ENCODE results near the gene NFIA. TPM values are rescaled to one million over a fixed set of nuclear protein-coding genes. Genes with fewer than 3 reads are reported as not detected.

Gene NFIA
- total RNA-seq, 1 experiment from 2014 or later, result 0.35 TPM

DNA sequence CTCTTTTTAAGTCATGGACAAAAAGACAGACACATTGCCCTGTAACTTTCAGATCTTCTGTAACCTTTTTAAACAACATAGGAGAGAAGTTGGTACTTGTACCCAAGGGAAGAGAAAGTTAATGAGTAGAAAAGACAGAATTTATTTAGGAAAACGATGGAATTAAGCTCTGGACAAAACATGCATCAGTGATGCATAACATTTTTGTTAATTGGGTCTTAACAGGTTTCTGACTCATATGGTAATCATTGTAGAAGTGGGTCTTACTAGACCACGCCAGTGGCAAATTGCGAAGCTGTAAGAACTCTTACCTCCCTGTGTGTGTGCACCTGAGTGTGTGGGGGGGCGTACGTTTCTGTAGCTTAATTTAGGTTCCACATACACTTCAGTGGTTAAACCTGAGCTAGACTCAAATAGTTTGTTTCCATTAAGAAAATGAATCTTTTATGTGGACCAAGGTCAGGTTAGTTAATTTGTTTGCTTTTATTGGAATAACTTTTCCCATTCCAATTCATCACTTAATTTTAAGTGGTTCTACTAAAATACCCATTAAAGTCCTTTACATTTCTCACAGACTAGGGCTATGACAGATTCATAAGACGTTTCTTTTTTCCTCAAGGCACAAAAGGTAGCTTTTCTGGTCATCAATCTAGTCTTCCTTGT lies 48.1 kb downstream of the NFIA start:
- Mint-ChIP-seq H3K4me1 (peaks cover 0 to 7% of the 10 kb centered on the region in 2 experiments; a peak in 1 of 4 replicates), H3K9me3 (no peaks in the 10 kb centered on the region; a peak in 1 of 5 replicates), H3K27me3 (ENCODE audit: low read depth) (no peaks in the 10 kb centered on the region), H3K4me3 (no peak overlapping the region), H3K36me3 (ENCODE audit: insufficient read depth in 1 of 3, low read depth in 3 of 3) (no peaks in the 10 kb centered on the region), H3K27ac (no peak overlapping the region; a peak in 1 of 7 replicates)
- no peak overlapping the region for H4K8ac ChIP-seq (replicated peaks; ENCODE audit: insufficient read length, low read depth, low read length)
- H3K27me3 ChIP-seq (ENCODE audit: insufficient read depth, low read length), result no peaks in the 10 kb centered on the region
- no peak overlapping the region for H3K27ac ChIP-seq (ENCODE audit: insufficient read length, low read depth, low read length)
- no peak overlapping the region for H3K14ac ChIP-seq (ENCODE audit: insufficient read depth, low read length)
- H2BK120ac ChIP-seq (ENCODE audit: low read depth, low read length, poor library complexity, severe bottlenecking), result no peak overlapping the region
- H2BK20ac ChIP-seq (ENCODE audit: low read depth, low read length, poor library complexity, severe bottlenecking), result no peak overlapping the region
- no peak overlapping the region for H2BK5ac ChIP-seq (ENCODE audit: insufficient read length, low read length)
- H2BK15ac ChIP-seq (ENCODE audit: low read depth, low read length), result no peak overlapping the region
- no peak overlapping the region for H3T11ph ChIP-seq (ENCODE audit: low read length)
- no peak overlapping the region for H2BK12ac ChIP-seq (ENCODE audit: insufficient read length, low read depth, low read length)
- no peak overlapping the region for H4K5ac ChIP-seq (ENCODE audit: insufficient read length, low read depth, low read length)
- no peak overlapping the region for H2AK5ac ChIP-seq (ENCODE audit: insufficient read length, low read length)
- no peaks in the 10 kb centered on the region for H3K23me2 ChIP-seq (ENCODE audit: insufficient read length, low read depth, low read length, poor library complexity, severe bottlenecking)
- TF ChIP-seq, protein P1, sequence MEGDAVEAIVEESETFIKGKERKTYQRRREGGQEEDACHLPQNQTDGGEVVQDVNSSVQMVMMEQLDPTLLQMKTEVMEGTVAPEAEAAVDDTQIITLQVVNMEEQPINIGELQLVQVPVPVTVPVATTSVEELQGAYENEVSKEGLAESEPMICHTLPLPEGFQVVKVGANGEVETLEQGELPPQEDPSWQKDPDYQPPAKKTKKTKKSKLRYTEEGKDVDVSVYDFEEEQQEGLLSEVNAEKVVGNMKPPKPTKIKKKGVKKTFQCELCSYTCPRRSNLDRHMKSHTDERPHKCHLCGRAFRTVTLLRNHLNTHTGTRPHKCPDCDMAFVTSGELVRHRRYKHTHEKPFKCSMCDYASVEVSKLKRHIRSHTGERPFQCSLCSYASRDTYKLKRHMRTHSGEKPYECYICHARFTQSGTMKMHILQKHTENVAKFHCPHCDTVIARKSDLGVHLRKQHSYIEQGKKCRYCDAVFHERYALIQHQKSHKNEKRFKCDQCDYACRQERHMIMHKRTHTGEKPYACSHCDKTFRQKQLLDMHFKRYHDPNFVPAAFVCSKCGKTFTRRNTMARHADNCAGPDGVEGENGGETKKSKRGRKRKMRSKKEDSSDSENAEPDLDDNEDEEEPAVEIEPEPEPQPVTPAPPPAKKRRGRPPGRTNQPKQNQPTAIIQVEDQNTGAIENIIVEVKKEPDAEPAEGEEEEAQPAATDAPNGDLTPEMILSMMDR (conservative IDR thresholded peaks at IDR 0.05), result no peak
- H3K23ac ChIP-seq (ENCODE audit: insufficient read length, low read depth, low read length), result no peak overlapping the region
- H3K56ac ChIP-seq (ENCODE audit: insufficient read length, low read depth, low read length), result no peak overlapping the region
- H3K4me2 ChIP-seq (ENCODE audit: insufficient read depth, insufficient read length, low read length), result no peak overlapping the region
- H3K9me3 ChIP-seq (ENCODE audit: control insufficient read depth, low read depth, low read length), result no peaks in the 10 kb centered on the region
- H3K9ac ChIP-seq (ENCODE audit: extremely low read depth, insufficient read length, low read length), result no peak overlapping the region
- H4K20me1 ChIP-seq (ENCODE audit: control insufficient read depth, insufficient read depth, insufficient read length), result no peaks in the 10 kb centered on the region
- WGBS (ENCODE audit: extremely low coverage, insufficient read length, low lambda C conversion rate), result no CpG with 5 or more reads among the region's 6 CpGs
- no peak overlapping the region for H3K4ac ChIP-seq (ENCODE audit: low read depth, low read length)
- H3K18ac ChIP-seq (ENCODE audit: insufficient read length, low read depth, low read length), result no peak overlapping the region
- no peaks in the 10 kb centered on the region for H3K4me1 ChIP-seq (ENCODE audit: insufficient read depth, low read length)
- no peak overlapping the region for H2AFZ ChIP-seq (ENCODE audit: low read length)
- no peak for DNase-seq
- no peak overlapping the region for H4K91ac ChIP-seq (ENCODE audit: insufficient read length, low read depth, low read length)
- H3K79me1 ChIP-seq (ENCODE audit: insufficient read depth, low read depth, low read length, poor library complexity, severe bottlenecking), result no peaks in the 10 kb centered on the region
- H3K79me2 ChIP-seq (ENCODE audit: insufficient read depth, low read length), result no peaks in the 10 kb centered on the region

Measured in H9 (cell line).